GM18502 (cell line): ENCODE data around the gene MALSU1.

Experiments
- ATAC-seq: cut with Tn5 transposase; IDR thresholded peaks from one replicate; pipeline ENCODE4 v1.9.1; 2021; ENCODE audit warnings: mild to moderate bottlenecking; ENCODE audit not compliant: unreplicated experiment, poor library complexity

Gene MALSU1

GRCh38 chr7:23334482-23335056, 35.4 kb downstream of the MALSU1 start:
- no peak for ATAC-seq

- no peak for ATAC-seq
These were observed 36.0 kb downstream of the MALSU1 start for GRCh38 chr7:23335136-23335535.

- no peak for ATAC-seq
These were observed 36.5 kb downstream of the MALSU1 start for GRCh38 chr7:23335621-23336020.

GRCh38 chr7:23336086-23336485, 36.9 kb downstream of the MALSU1 start:
- ATAC-seq = no peak

GRCh38 chr7:23336799-23337283, 37.7 kb downstream of the MALSU1 start:
- no peak for ATAC-seq

GRCh38 chr7:23337374-23337773, 38.2 kb downstream of the MALSU1 start:
- no peak for ATAC-seq

GRCh38 chr7:23338439-23338838, 39.3 kb downstream of the MALSU1 start:
- no peak for ATAC-seq

GRCh38 chr7:23338863-23339262, 39.7 kb downstream of the MALSU1 start:
- ATAC-seq = no peak

- ATAC-seq = no peak
These were observed 42.9 kb downstream of the MALSU1 start for GRCh38 chr7:23341846-23342598.

- no peak for ATAC-seq
These were observed 44.0 kb downstream of the MALSU1 start for GRCh38 chr7:23343102-23343501.

GRCh38 chr7:23343806-23344475, 44.8 kb downstream of the MALSU1 start:
- ATAC-seq = no peak

GRCh38 chr7:23345601-23346000, 46.5 kb downstream of the MALSU1 start:
- no peak for ATAC-seq

GRCh38 chr7:23346316-23346715, 47.2 kb downstream of the MALSU1 start:
- peak; percentile 72 for ATAC-seq

GRCh38 chr7:23347033-23347681, 48.0 kb downstream of the MALSU1 start:
- no peak for ATAC-seq

GRCh38 chr7:23347682-23348180, 48.6 kb downstream of the MALSU1 start:
- ATAC-seq = no peak

GRCh38 chr7:23349484-23350157, 50.5 kb downstream of the MALSU1 start:
- ATAC-seq = no peak

GRCh38 chr7:23350466-23350865, 51.3 kb downstream of the MALSU1 start:
- no peak for ATAC-seq

- peak; percentile 51 for ATAC-seq
These were observed 54.0 kb downstream of the MALSU1 start for GRCh38 chr7:23353172-23353571.

- ATAC-seq = no peak
These were observed 57.0 kb downstream of the MALSU1 start for GRCh38 chr7:23356168-23356567.

GRCh38 chr7:23356726-23357125, 57.6 kb downstream of the MALSU1 start:
- ATAC-seq = peak; percentile 43
